T47D (cell line): ENCODE data around the gene RUNX1.
"Not testable (repeated sequence)": the region's sequence is repeated elsewhere in the genome, so short reads cannot be mapped to it uniquely, and the experiment has no call there.

Experiments used
- DNase-seq, 2 experiments: peaks; one replicate each; pipeline versions ENCODE4 v3.0.0 to v3.0.0-alpha.2; 2011 to 2012; ENCODE audit warnings: low read depth in 1 of 2, low spot score in 1 of 2
- JUND ChIP-seq: IDR thresholded peaks from 2 replicates; pipeline ENCODE4 v1.6.1; 2012; ENCODE audit warnings: low read depth
- in situ Hi-C: cut with HindIII; loops from 2 replicates; pipeline ENCODE4 v1.10.0; 2016; ENCODE audit warnings: low sequenced_read_pairs, low pct_unique_long_range_greater_than_20kb

The RUNX1 gene

GRCh38 chr21:34999397-34999941 is 49.6 kb downstream of the RUNX1 start:
- TF ChIP-seq JUND = no peak

GRCh38 chr21:34998176-34998575 is 50.9 kb downstream of the RUNX1 start:
- in situ Hi-C loops = no loop called here
- no peak for TF ChIP-seq JUND

More at GRCh38 chr21:34999397-34999941, 49.6 kb downstream of the RUNX1 start:
- DNase-seq = no peak
- in situ Hi-C loops = no loop called here

GRCh38 chr21:34997294-34997693 is 51.8 kb downstream of the RUNX1 start:
- DNase-seq = no peak
- in situ Hi-C loops = no loop called here
- TF ChIP-seq JUND = no peak

More at GRCh38 chr21:34998176-34998575, 50.9 kb downstream of the RUNX1 start:
- no peak for DNase-seq

- no peak for DNase-seq
- in situ Hi-C loops = no loop called here
- no peak for TF ChIP-seq JUND
Measured at GRCh38 chr21:34996304-34997101, 52.6 kb downstream of the RUNX1 start.

GRCh38 chr21:34995979-34996303 is 53.2 kb downstream of the RUNX1 start:
- in situ Hi-C loops = no loop called here
- TF ChIP-seq JUND = no peak
- DNase-seq = no peak

- no peak for DNase-seq
- in situ Hi-C loops = no loop called here
- TF ChIP-seq JUND = no peak
Measured at GRCh38 chr21:34994766-34995631, 54.1 kb downstream of the RUNX1 start.

GRCh38 chr21:34993521-34993921 is 55.6 kb downstream of the RUNX1 start:
- in situ Hi-C loops, DNase-seq: not testable (repeated sequence)

- in situ Hi-C loops = no loop called here
- TF ChIP-seq JUND = no peak
- no peak for DNase-seq
Measured at GRCh38 chr21:34992736-34993398, 56.2 kb downstream of the RUNX1 start.

GRCh38 chr21:34992180-34992579 is 56.9 kb downstream of the RUNX1 start:
- no peak for TF ChIP-seq JUND
- no peak for DNase-seq

GRCh38 chr21:34991366-34991957 is 57.6 kb downstream of the RUNX1 start:
- in situ Hi-C loops = no loop called here

More at GRCh38 chr21:34992180-34992579, 56.9 kb downstream of the RUNX1 start:
- in situ Hi-C loops = no loop called here

GRCh38 chr21:34990842-34991241 is 58.3 kb downstream of the RUNX1 start:
- in situ Hi-C loops = no loop called here
- TF ChIP-seq JUND = no peak

More at GRCh38 chr21:34991366-34991957, 57.6 kb downstream of the RUNX1 start:
- no peak for DNase-seq
- no peak for TF ChIP-seq JUND

More at GRCh38 chr21:34990842-34991241, 58.3 kb downstream of the RUNX1 start:
- no peak for DNase-seq
